Spleen (tissue), 11 donors: ENCODE measurements around the gene SAG. TPM values are rescaled to one million over a fixed set of nuclear protein-coding genes. Genes with fewer than 3 reads are reported as not detected.

Experiments
- DNase-seq: peaks from one replicate; pipeline ENCODE4 v3.0.0-alpha.2; 2020
- H3K27ac ChIP-seq, 8 donors: fragments of 200-600 bp; sonication (generic) in 7 of 8; 1 replicate in 4 of 8; 2 replicates in 4 of 8; pipeline versions ENCODE4 v1.5.0 to v1.8.0; 2016 to 2021; ENCODE audit warnings: inconsistent platforms in 4 of 8, mild to moderate bottlenecking in 4 of 8, moderate library complexity in 1 of 8
- H3K27me3 ChIP-seq, 7 donors: fragments of 200-600 bp; sonication (generic) in 6 of 7; replicated peaks in 1 of 7; 1 replicate in 4 of 7; 2 replicates in 3 of 7; pipeline versions ENCODE4 v1.5.0 to v1.8.0; 2016 to 2021; ENCODE audit warnings: inconsistent platforms in 3 of 7, mild to moderate bottlenecking in 1 of 7
- H3K36me3 ChIP-seq, 6 donors: fragments of 200-600 bp; sonication (generic) in 5 of 6; 1 replicate in 4 of 6; 2 replicates in 2 of 6; pipeline versions ENCODE4 v1.5.0 to v1.8.0; 2016 to 2021; ENCODE audit warnings: inconsistent platforms in 2 of 6
- H3K4me1 ChIP-seq, 6 donors: fragments of 200-600 bp; sonication (generic) in 5 of 6; 1 replicate in 3 of 6; 2 replicates in 3 of 6; pipeline versions ENCODE4 v1.5.0 to v1.8.0; 2016 to 2021; ENCODE audit warnings: inconsistent platforms in 3 of 6
- H3K4me3 ChIP-seq, 8 donors: fragments of 200-600 bp; sonication (generic) in 7 of 8; 1 replicate in 4 of 8; 2 replicates in 4 of 8; pipeline versions ENCODE4 v1.5.0 to v1.8.0; 2016 to 2021; ENCODE audit warnings: inconsistent platforms in 4 of 8, mild to moderate bottlenecking in 4 of 8, moderate library complexity in 2 of 8
- H3K9me3 ChIP-seq, 8 donors: fragments of 200-600 bp; sonication (generic) in 7 of 8; 1 replicate in 4 of 8; 2 replicates in 4 of 8; pipeline versions ENCODE4 v1.5.0 to v1.8.0; 2016 to 2021; ENCODE audit warnings: inconsistent platforms in 4 of 8
- CTCF ChIP-seq, 11 experiments: fragments of 200-600 bp in 7 of 11; fragments of 450-650 bp in 4 of 11; sonication (generic) in 4 of 11; IDR thresholded peaks in 8 of 11; conservative IDR thresholded peaks in 3 of 11; 1 replicate in 7 of 11; 2 replicates in 4 of 11; pipeline versions ENCODE4 v1.4.0 to v1.8.0; 2016 to 2021; ENCODE audit warnings: antibody characterized with exemption in 11 of 11, inconsistent platforms in 4 of 11, mild to moderate bottlenecking in 1 of 11
- POLR2A ChIP-seq, 3 donors: fragments of 450-650 bp; IDR thresholded peaks; one replicate each; pipeline ENCODE4 v1.5.1; 2017; ENCODE audit warnings: antibody characterized with exemption in 3 of 3, mild to moderate bottlenecking in 1 of 3
- POLR2AphosphoS5 ChIP-seq, 3 donors: sonication (generic); formaldehyde crosslinking; IDR thresholded peaks; one replicate each; pipeline ENCODE4 v1.5.1; 2017; ENCODE audit warnings: antibody characterized with exemption in 3 of 3
- WGBS, 5 donors: extraction: QIAGEN DNeasy Blood & Tissue Kit in 3 of 5; methylation state at CpG; one replicate each; pipeline versions ENCODE4 v1.1.5 to v1.1.7; 2013 to 2018; 5-methylcytosine and 5-hydroxymethylcytosine counted together
- intact Hi-C: fragments of 100-400 bp; cut with DNase I; formaldehyde crosslinking; loops from one replicate; pipeline ENCODE4 v1.15.0; 2023; ENCODE audit warnings: low total_unique reads
- polyA plus RNA-seq, 3 donors: library from polyadenylated mRNA; stranded (reverse); fragments of 200-250 nt; gene quantifications; one replicate each; pipeline ENCODE4 v1.2.1, GENCODE V29; 2013
- total RNA-seq, 7 donors: library from RNA; depleted of rRNA in 3 of 7; stranded (reverse); fragments of >200 nt in 3 of 7; fragmentation: NEBNext Ultra II Directional in 4 of 7; extraction: Animal tissue kit (Norgen Biotek cat#: 25700) in 4 of 7; gene quantifications; one replicate each; pipeline versions ENCODE4 v1.1.0 to v1.2.1, GENCODE V29; 2016 to 2021
- donor health status: healthy with polysubstance abuse.
- donor health status: DM: no; HTN: no; CAD: no; lungs with moderate emphysema.
- donor health status: DM: no; HTN: no; CAD: no.
- donor health status: Bipolar disorder and iron deficiency.
- donor health status: healthy.
- donor health status: DM: no; HTN: no; CAD: no.
- donor health status: DM: yes; HTN: yes; CAD: no.

Gene SAG
- total and polyA plus RNA-seq, 10 donors: 0.09 to 0.20 TPM; not detected in 8

- intact Hi-C loops: no loop called here
- Histone ChIP-seq H3K36me3 (no peaks in the 10 kb centered on the region), H3K27ac (no peak overlapping the region), H3K4me3 (no peak overlapping the region), H3K4me1 (peaks cover 0 to 19% (median 4%) of the 10 kb centered on the region in 6 donors), H3K27me3 (peaks cover 0 to 4% (median 0%) of the 10 kb centered on the region in 7 donors), H3K9me3 (no peaks in the 10 kb centered on the region)
- DNase-seq: no peak
- WGBS, 5 donors: 80 to 89% (median 80%) methylated on average over 6 of the region's 6 CpGs
- TF ChIP-seq POLR2A (IDR thresholded peaks at IDR 0.05) (no peak), POLR2AphosphoS5 (IDR thresholded peaks at IDR 0.05) (no peak), CTCF (IDR thresholded peaks at IDR 0.05 in 8 of 11, conservative IDR thresholded peaks at IDR 0.05 in 3 of 11) (no peak)
These were observed 13.6 kb downstream of the SAG start for GRCh38 chr2:233321166-233321565.

- peak; percentile 67 for DNase-seq
- no peaks in the 10 kb centered on the region for H3K36me3 ChIP-seq
- no peaks in the 10 kb centered on the region for H3K9me3 ChIP-seq
- 90 to 93% (median 92%) methylated on average over 8 of the region's 8 CpGs for WGBS, 5 donors
- intact Hi-C loops: no loop called here
- TF ChIP-seq POLR2A (IDR thresholded peaks at IDR 0.05) (no peak), POLR2AphosphoS5 (IDR thresholded peaks at IDR 0.05) (no peak), CTCF (IDR thresholded peaks at IDR 0.05 in 8 of 11, conservative IDR thresholded peaks at IDR 0.05 in 3 of 11) (no peak)
- no peak overlapping the region for H3K4me3 ChIP-seq
- peaks cover 0 to 4% (median 0%) of the 10 kb centered on the region in 7 donors for H3K27me3 ChIP-seq
- peaks cover 0 to 15% (median 4%) of the 10 kb centered on the region in 6 donors for H3K4me1 ChIP-seq
- H3K27ac ChIP-seq: no peak overlapping the region
These were observed 16.2 kb downstream of the SAG start for GRCh38 chr2:233323851-233324250.

- 70 to 80% (median 78%) methylated on average over 4 of the region's 4 CpGs for WGBS, 5 donors
These were observed 17.6 kb downstream of the SAG start for GRCh38 chr2:233325256-233325655.

GRCh38 chr2:233325814-233326213 lies 18.2 kb downstream of the SAG start:
- Histone ChIP-seq H3K4me1 (peaks cover 0 to 34% (median 18%) of the 10 kb centered on the region in 6 donors), H3K27ac (no peak overlapping the region), H3K27me3 (peaks cover 0 to 4% (median 0%) of the 10 kb centered on the region in 7 donors), H3K9me3 (no peaks in the 10 kb centered on the region), H3K36me3 (no peaks in the 10 kb centered on the region), H3K4me3 (no peak overlapping the region)
- 69 to 78% (median 72%) methylated on average over 10 of the region's 10 CpGs for WGBS, 5 donors
- intact Hi-C loops: no loop called here
- no peak for TF ChIP-seq POLR2AphosphoS5 (IDR thresholded peaks at IDR 0.05)
- TF ChIP-seq POLR2A (IDR thresholded peaks at IDR 0.05): no peak
- TF ChIP-seq CTCF (IDR thresholded peaks at IDR 0.05 in 8 of 11, conservative IDR thresholded peaks at IDR 0.05 in 3 of 11): no peak
- peak; percentile 63 for DNase-seq

More at GRCh38 chr2:233325256-233325655, 17.6 kb downstream of the SAG start:
- intact Hi-C loops: no loop called here
- DNase-seq: peak; percentile 18
- no peaks in the 10 kb centered on the region for H3K36me3 ChIP-seq
- no peak for TF ChIP-seq CTCF (IDR thresholded peaks at IDR 0.05 in 8 of 11, conservative IDR thresholded peaks at IDR 0.05 in 3 of 11)
- TF ChIP-seq POLR2A (IDR thresholded peaks at IDR 0.05): no peak
- H3K27me3 ChIP-seq: peaks cover 0 to 4% (median 0%) of the 10 kb centered on the region in 7 donors
- H3K4me1 ChIP-seq: peaks cover 0 to 28% (median 14%) of the 10 kb centered on the region in 6 donors
- no peak overlapping the region for H3K4me3 ChIP-seq
- H3K27ac ChIP-seq: no peak overlapping the region
- H3K9me3 ChIP-seq: no peaks in the 10 kb centered on the region
